ENCODE measurements around the gene ARL15. TPM values are rescaled to one million over a fixed set of nuclear protein-coding genes. Genes with fewer than 3 reads are reported as not detected.

ARL15 gene
- total and polyA plus RNA-seq, 2 donors (not counting 1 experiment from before 2014, with no cell fraction given) = 5.8 to 20.5 TPM

DNA sequence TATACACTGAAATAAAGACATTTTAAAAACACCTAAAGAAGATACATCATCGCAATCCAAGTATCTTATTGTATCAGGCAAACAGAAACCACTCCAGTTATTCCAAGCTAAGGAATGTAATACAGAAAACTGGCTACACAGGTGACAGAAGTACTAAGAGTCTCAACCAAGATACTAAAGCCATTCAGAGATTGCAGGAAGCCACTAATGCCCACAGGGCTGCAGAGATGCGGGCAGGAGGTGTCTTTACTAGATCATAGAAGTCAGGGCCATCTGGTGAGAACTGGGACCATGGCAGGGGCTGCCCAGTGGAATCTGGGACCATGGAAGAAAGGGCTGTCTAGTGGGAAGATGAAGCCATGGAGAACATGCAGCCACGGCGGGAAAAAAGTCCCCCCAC is 384.3 kb downstream of the ARL15 start:
- no peaks in the 10 kb centered on the region for H3K4me1 ChIP-seq (ENCODE audit: control insufficient read depth in 2 of 2, insufficient read depth in 2 of 2, low read length in 2 of 2)
- 83% methylated on average over 1 of the region's 4 CpGs for WGBS (ENCODE audit: insufficient coverage)
- intact Hi-C loops (cut with micrococcal nuclease) = no loop called here
- H3K27me3 ChIP-seq (replicated peaks in 1 of 4; ENCODE audit: control extremely low read depth in 1 of 4, control insufficient read depth in 3 of 4, insufficient read depth in 4 of 4, low read length in 3 of 4) = no peaks in the 10 kb centered on the region
- no peak overlapping the region for H3K27ac ChIP-seq (ENCODE audit: low read length in 2 of 2)
- Mint-ChIP-seq H3K27ac (no peak overlapping the region), H3K9me3 (ENCODE audit: insufficient read depth) (no peaks in the 10 kb centered on the region), H3K27me3 (no peaks in the 10 kb centered on the region), H3K4me3 (no peak overlapping the region), H3K4me1 (peaks cover 5% of the 10 kb centered on the region)
- H3K36me3 ChIP-seq (replicated peaks in 1 of 2; ENCODE audit: control extremely low read depth in 1 of 2, control insufficient read depth in 1 of 2, extremely low read depth in 1 of 2, insufficient read depth in 2 of 2, low read length in 1 of 2) = no peaks in the 10 kb centered on the region
- H3K9ac ChIP-seq (ENCODE audit: low read length) = no peak overlapping the region
- no peak overlapping the region for H3K4me3 ChIP-seq (ENCODE audit: control extremely low read depth in 1 of 5, extremely low read depth in 1 of 5, insufficient read depth in 1 of 5, low read depth in 2 of 5, low read length in 4 of 5)
- TF ChIP-seq, protein P1, sequence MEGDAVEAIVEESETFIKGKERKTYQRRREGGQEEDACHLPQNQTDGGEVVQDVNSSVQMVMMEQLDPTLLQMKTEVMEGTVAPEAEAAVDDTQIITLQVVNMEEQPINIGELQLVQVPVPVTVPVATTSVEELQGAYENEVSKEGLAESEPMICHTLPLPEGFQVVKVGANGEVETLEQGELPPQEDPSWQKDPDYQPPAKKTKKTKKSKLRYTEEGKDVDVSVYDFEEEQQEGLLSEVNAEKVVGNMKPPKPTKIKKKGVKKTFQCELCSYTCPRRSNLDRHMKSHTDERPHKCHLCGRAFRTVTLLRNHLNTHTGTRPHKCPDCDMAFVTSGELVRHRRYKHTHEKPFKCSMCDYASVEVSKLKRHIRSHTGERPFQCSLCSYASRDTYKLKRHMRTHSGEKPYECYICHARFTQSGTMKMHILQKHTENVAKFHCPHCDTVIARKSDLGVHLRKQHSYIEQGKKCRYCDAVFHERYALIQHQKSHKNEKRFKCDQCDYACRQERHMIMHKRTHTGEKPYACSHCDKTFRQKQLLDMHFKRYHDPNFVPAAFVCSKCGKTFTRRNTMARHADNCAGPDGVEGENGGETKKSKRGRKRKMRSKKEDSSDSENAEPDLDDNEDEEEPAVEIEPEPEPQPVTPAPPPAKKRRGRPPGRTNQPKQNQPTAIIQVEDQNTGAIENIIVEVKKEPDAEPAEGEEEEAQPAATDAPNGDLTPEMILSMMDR (IDR thresholded peaks at IDR 0.05) = no peak
- no peak for TF ChIP-seq EZH2 (IDR thresholded peaks at IDR 0.05; ENCODE audit: borderline replicate concordance, insufficient read depth, low read depth, low read length, poor library complexity, severe bottlenecking)
- no peaks in the 10 kb centered on the region for H3K79me2 ChIP-seq (ENCODE audit: control insufficient read depth, insufficient read depth, low read length)
- DNase-seq (no peak), ATAC-seq (ENCODE audit: low read depth) (no peak)
- no peaks in the 10 kb centered on the region for H4K20me1 ChIP-seq (ENCODE audit: control insufficient read depth, insufficient read depth, low read length, poor library complexity, severe bottlenecking)
- H3K4me2 ChIP-seq (replicated peaks; ENCODE audit: low read depth, low read length, poor library complexity, severe bottlenecking) = no peak overlapping the region
- ChIA-PET POLR2A (no interaction called here), CTCF (no interaction called here)
- no peaks in the 10 kb centered on the region for H3K9me3 ChIP-seq (ENCODE audit: control extremely low read depth in 1 of 3, control insufficient read depth in 2 of 3, insufficient read depth in 1 of 3, low read length in 2 of 3)
- no peak overlapping the region for H2AFZ ChIP-seq (ENCODE audit: insufficient read depth, low read depth, low read length, poor library complexity, severe bottlenecking)

GRCh38 chr5:53924392-53924791 is 386.0 kb downstream of the ARL15 start:
- ChIA-PET CTCF (no interaction called here), POLR2A (no interaction called here)

More at GRCh38 chr5:53924392-53924791, 386.0 kb downstream of the ARL15 start:
- H3K27ac ChIP-seq (ENCODE audit: low read length in 2 of 2) = no peak overlapping the region
- H3K4me1 ChIP-seq (ENCODE audit: control insufficient read depth in 2 of 2, insufficient read depth in 2 of 2, low read length in 2 of 2) = no peaks in the 10 kb centered on the region
- H3K27me3 ChIP-seq (replicated peaks in 1 of 4; ENCODE audit: control extremely low read depth in 1 of 4, control insufficient read depth in 3 of 4, insufficient read depth in 4 of 4, low read length in 3 of 4) = no peaks in the 10 kb centered on the region
- ATAC-seq (ENCODE audit: low read depth) (no peak), DNase-seq (no peak)
- Mint-ChIP-seq H3K4me1 (peaks cover 5% of the 10 kb centered on the region), H3K9me3 (ENCODE audit: insufficient read depth) (no peaks in the 10 kb centered on the region), H3K27ac (no peak overlapping the region), H3K4me3 (no peak overlapping the region), H3K27me3 (no peaks in the 10 kb centered on the region)
- no peak overlapping the region for H2AFZ ChIP-seq (ENCODE audit: insufficient read depth, low read depth, low read length, poor library complexity, severe bottlenecking)
- H3K4me3 ChIP-seq (ENCODE audit: control extremely low read depth in 1 of 5, extremely low read depth in 1 of 5, insufficient read depth in 1 of 5, low read depth in 2 of 5, low read length in 4 of 5) = no peak overlapping the region
- H3K9ac ChIP-seq (ENCODE audit: low read length) = no peak overlapping the region
- H4K20me1 ChIP-seq (ENCODE audit: control insufficient read depth, insufficient read depth, low read length, poor library complexity, severe bottlenecking) = no peaks in the 10 kb centered on the region
- WGBS (ENCODE audit: insufficient coverage) = 100% methylated on average over 2 of the region's 2 CpGs
- no peaks in the 10 kb centered on the region for H3K79me2 ChIP-seq (ENCODE audit: control insufficient read depth, insufficient read depth, low read length)
- TF ChIP-seq, protein P1 (IDR thresholded peaks at IDR 0.05) = no peak
- no peak for TF ChIP-seq EZH2 (IDR thresholded peaks at IDR 0.05; ENCODE audit: borderline replicate concordance, insufficient read depth, low read depth, low read length, poor library complexity, severe bottlenecking)
- H3K36me3 ChIP-seq (replicated peaks in 1 of 2; ENCODE audit: control extremely low read depth in 1 of 2, control insufficient read depth in 1 of 2, extremely low read depth in 1 of 2, insufficient read depth in 2 of 2, low read length in 1 of 2) = no peaks in the 10 kb centered on the region
- intact Hi-C loops (cut with micrococcal nuclease) = no loop called here
- no peak overlapping the region for H3K4me2 ChIP-seq (replicated peaks; ENCODE audit: low read depth, low read length, poor library complexity, severe bottlenecking)
- H3K9me3 ChIP-seq (ENCODE audit: control extremely low read depth in 1 of 3, control insufficient read depth in 2 of 3, insufficient read depth in 1 of 3, low read length in 2 of 3) = no peaks in the 10 kb centered on the region

Measured in B cell (primary cell).